ENCODE data around the gene ZNF333. TPM values are rescaled to one million over a fixed set of nuclear protein-coding genes. Genes with fewer than 3 reads are reported as not detected.
"Not testable (repeated sequence)": the region's sequence is repeated elsewhere in the genome, so short reads cannot be mapped to it uniquely, and the experiment has no call there.

Gene ZNF333
- polyA plus RNA-seq, 1 of the 3 experiments (the other 2 are of a cell fraction) = 15.2 TPM

GRCh38 chr19:14779151-14779550 lies 89.3 kb downstream of the ZNF333 start:
- no peak overlapping the region for H3K9ac ChIP-seq
- no peak overlapping the region for H3K4me3 ChIP-seq (ENCODE audit: low read depth in 2 of 2, low read length in 1 of 2)
- no peaks in the 10 kb centered on the region for H3K4me1 ChIP-seq (ENCODE audit: control insufficient read depth in 1 of 2, insufficient read depth in 2 of 2, low read depth in 1 of 2, low read length in 1 of 2)
- CTCF ChIA-PET = no interaction called here
- no peaks in the 10 kb centered on the region for H3K36me3 ChIP-seq (replicated peaks in 1 of 2; ENCODE audit: control insufficient read depth in 1 of 2, insufficient read depth in 2 of 2, low read length in 1 of 2)
- H3K4me2 ChIP-seq = no peak overlapping the region
- H3K9me3 ChIP-seq = no peaks in the 10 kb centered on the region
- H4K20me1 ChIP-seq (ENCODE audit: insufficient read depth) = no peaks in the 10 kb centered on the region
- WGBS (ENCODE audit: low lambda C conversion rate) = 9% methylated on average over 5 of the region's 5 CpGs
- H2AFZ ChIP-seq (ENCODE audit: low read depth) = no peak overlapping the region
- H3K27me3 ChIP-seq (ENCODE audit: insufficient read depth) = peaks cover 22% of the 10 kb centered on the region
- no peaks in the 10 kb centered on the region for H3K79me2 ChIP-seq (ENCODE audit: insufficient read depth)
- H3K27ac ChIP-seq (ENCODE audit: low read depth in 2 of 2, low read length in 1 of 2) = no peak overlapping the region
- no peaks in the 10 kb centered on the region for H3K9me2 ChIP-seq
- POLR2A ChIA-PET = no interaction called here
- no peak for DNase-seq
- no peaks in the 10 kb centered on the region for H3F3A ChIP-seq (replicated peaks; ENCODE audit: insufficient read depth)
- no peak for TF ChIP-seq RAD21 (IDR thresholded peaks at IDR 0.05; ENCODE audit: low read length)
- no peak for TF ChIP-seq TEAD4 (IDR thresholded peaks at IDR 0.05; ENCODE audit: borderline replicate concordance, insufficient read depth)
- TF ChIP-seq TCF12 (IDR thresholded peaks at IDR 0.05) = no peak
- TF ChIP-seq RFX5 (IDR thresholded peaks at IDR 0.05; ENCODE audit: low read length) = no peak
- TF ChIP-seq MEF2A (IDR thresholded peaks at IDR 0.05; ENCODE audit: borderline replicate concordance, low read depth) = no peak
- TF ChIP-seq EP300 (IDR thresholded peaks at IDR 0.05; ENCODE audit: borderline replicate concordance in 1 of 2, low read depth in 1 of 2, low read length in 1 of 2) = no peak

GRCh38 chr19:14780622-14781225 lies 90.9 kb downstream of the ZNF333 start:
- H3K79me2 ChIP-seq (ENCODE audit: insufficient read depth); CTCF ChIA-PET; H3K27ac ChIP-seq (ENCODE audit: low read depth in 2 of 2, low read length in 1 of 2); H3K4me3 ChIP-seq (ENCODE audit: low read depth in 2 of 2, low read length in 1 of 2); H3K9me3 ChIP-seq; DNase-seq; H3F3A ChIP-seq (replicated peaks; ENCODE audit: insufficient read depth); H2AFZ ChIP-seq (ENCODE audit: low read depth); H3K36me3 ChIP-seq (replicated peaks in 1 of 2; ENCODE audit: control insufficient read depth in 1 of 2, insufficient read depth in 2 of 2, low read length in 1 of 2); H4K20me1 ChIP-seq (ENCODE audit: insufficient read depth); H3K9me2 ChIP-seq; POLR2A ChIA-PET; H3K4me1 ChIP-seq (ENCODE audit: control insufficient read depth in 1 of 2, insufficient read depth in 2 of 2, low read depth in 1 of 2, low read length in 1 of 2); H3K9ac ChIP-seq; H3K4me2 ChIP-seq: not testable (repeated sequence)
- WGBS (ENCODE audit: low lambda C conversion rate) = 14% methylated on average over 10 of the region's 14 CpGs
- H3K27me3 ChIP-seq (ENCODE audit: insufficient read depth) = peaks cover 15% of the 10 kb centered on the region

- POLR2A ChIA-PET; H4K20me1 ChIP-seq (ENCODE audit: insufficient read depth); H3K36me3 ChIP-seq (replicated peaks in 1 of 2; ENCODE audit: control insufficient read depth in 1 of 2, insufficient read depth in 2 of 2, low read length in 1 of 2): not testable (repeated sequence)
Observed at GRCh38 chr19:14781713-14782536, 92.1 kb downstream of the ZNF333 start.

More at GRCh38 chr19:14781713-14782536, 92.1 kb downstream of the ZNF333 start:
- not testable (repeated sequence) for H3K9ac ChIP-seq; H3K4me3 ChIP-seq (ENCODE audit: low read depth in 2 of 2, low read length in 1 of 2); H3K27me3 ChIP-seq (ENCODE audit: insufficient read depth); H3K4me1 ChIP-seq (ENCODE audit: control insufficient read depth in 1 of 2, insufficient read depth in 2 of 2, low read depth in 1 of 2, low read length in 1 of 2); H3F3A ChIP-seq (replicated peaks; ENCODE audit: insufficient read depth); H3K9me2 ChIP-seq; H3K9me3 ChIP-seq; DNase-seq; H3K79me2 ChIP-seq (ENCODE audit: insufficient read depth); H3K27ac ChIP-seq (ENCODE audit: low read depth in 2 of 2, low read length in 1 of 2); H2AFZ ChIP-seq (ENCODE audit: low read depth); H3K4me2 ChIP-seq
- CTCF ChIA-PET = interaction anchor here (0.9 kb wide), 1 partner anchor 21 kb away, joined by 3 read pairs; no protein-coding TSS in a partner anchor
- 21% methylated on average over 17 of the region's 17 CpGs for WGBS (ENCODE audit: low lambda C conversion rate)
